HepG2 (cell line): ENCODE results near the gene DYNC1LI2. TPM values are rescaled to one million over a fixed set of nuclear protein-coding genes. Genes with fewer than 3 reads are reported as not detected.

Experiments used
- CHCHD3 ChIP-seq: sonication (generic); formaldehyde crosslinking; IDR thresholded peaks from 2 replicates; pipeline ENCODE4 v1.8.0; 2022; ENCODE audit warnings: mild to moderate bottlenecking, missing genetic modification reagents, moderate library complexity
- HNRNPH1 ChIP-seq: fragments of 200-400 bp; formaldehyde crosslinking; optimal IDR thresholded peaks from 2 replicates; pipeline ENCODE3; 2017; ENCODE audit warnings: mild to moderate bottlenecking, low read depth, low read length
- IRX3 ChIP-seq: sonication (generic); formaldehyde crosslinking; IDR thresholded peaks from 2 replicates; pipeline ENCODE4 v1.8.1; 2023; ENCODE audit warnings: mild to moderate bottlenecking, low read depth, missing genetic modification reagents, borderline replicate concordance
- MZF1 ChIP-seq: sonication (generic); formaldehyde crosslinking; IDR thresholded peaks from 2 replicates; pipeline ENCODE4 v1.8.1; 2023; ENCODE audit warnings: mild to moderate bottlenecking, missing genetic modification reagents, borderline replicate concordance
- NFE2L1 ChIP-seq: sonication (generic); formaldehyde crosslinking; IDR thresholded peaks from 2 replicates; pipeline ENCODE4 v1.4.0; 2020; ENCODE audit warnings: missing genetic modification reagents, mild to moderate bottlenecking, borderline replicate concordance
- RFX5 ChIP-seq: IDR thresholded peaks from 2 replicates; pipeline ENCODE4 v1.6.1; 2011; ENCODE audit warnings: low read depth, low read length, improper control_type of control experiment
- TAF1 ChIP-seq: sonication (generic); formaldehyde crosslinking; IDR thresholded peaks from 2 replicates; pipeline ENCODE4 v1.4.0; 2020; ENCODE audit warnings: missing genetic modification reagents
- ZNF549 ChIP-seq: sonication (generic); formaldehyde crosslinking; IDR thresholded peaks from 2 replicates; pipeline ENCODE4 v1.5.0; 2020; ENCODE audit warnings: missing genetic modification reagents
- ZNF703 ChIP-seq: sonication (generic); formaldehyde crosslinking; IDR thresholded peaks from 2 replicates; pipeline ENCODE4 v1.5.1; 2020; ENCODE audit warnings: missing genetic modification reagents, mild to moderate bottlenecking, moderate library complexity, borderline replicate concordance
- polyA plus RNA-seq, 8 experiments: library from polyadenylated mRNA; depleted of rRNA in 3 of 8; stranded (reverse) in 7 of 8; unstranded in 1 of 8; fragments of >200 nt; fragmentation: Illumina TruSeq in 4 of 8; extraction: Trizol in 4 of 8; gene quantifications; 2 replicates each; pipeline versions ENCODE4 v1.2.1 to v1.2.3, GENCODE V29; 2011 to 2016; ENCODE audit warnings: low read depth in 4 of 8, missing spikeins in 1 of 8, mixed read lengths in 1 of 8; ENCODE audit not compliant: insufficient read depth in 1 of 8
- total RNA-seq, 5 experiments: library from RNA; depleted of rRNA; stranded (reverse); fragments of >200 nt; fragmentation: Illumina TruSeq; extraction: Trizol; gene quantifications; 2 replicates each; pipeline ENCODE4 v1.2.3, GENCODE V29; 2016; ENCODE audit warnings: low read depth in 1 of 5
- TF ChIP-seq, protein P1 (sequence below): sonication (generic); formaldehyde crosslinking; IDR thresholded peaks from 2 replicates; pipeline ENCODE4 v1.4.0; 2020; ENCODE audit warnings: missing genetic modification reagents
- TF ChIP-seq, protein P2 (sequence below): sonication (generic); formaldehyde crosslinking; conservative IDR thresholded peaks from 2 replicates; pipeline ENCODE4 v1.8.0; 2022; ENCODE audit warnings: low read depth, missing genetic modification reagents

Gene DYNC1LI2
- total and polyA plus RNA-seq, 2 of the 13 experiments (the other 11 are each of a cell fraction or from before 2014, with no cell fraction given) = 65.5 to 135 TPM

DNA sequence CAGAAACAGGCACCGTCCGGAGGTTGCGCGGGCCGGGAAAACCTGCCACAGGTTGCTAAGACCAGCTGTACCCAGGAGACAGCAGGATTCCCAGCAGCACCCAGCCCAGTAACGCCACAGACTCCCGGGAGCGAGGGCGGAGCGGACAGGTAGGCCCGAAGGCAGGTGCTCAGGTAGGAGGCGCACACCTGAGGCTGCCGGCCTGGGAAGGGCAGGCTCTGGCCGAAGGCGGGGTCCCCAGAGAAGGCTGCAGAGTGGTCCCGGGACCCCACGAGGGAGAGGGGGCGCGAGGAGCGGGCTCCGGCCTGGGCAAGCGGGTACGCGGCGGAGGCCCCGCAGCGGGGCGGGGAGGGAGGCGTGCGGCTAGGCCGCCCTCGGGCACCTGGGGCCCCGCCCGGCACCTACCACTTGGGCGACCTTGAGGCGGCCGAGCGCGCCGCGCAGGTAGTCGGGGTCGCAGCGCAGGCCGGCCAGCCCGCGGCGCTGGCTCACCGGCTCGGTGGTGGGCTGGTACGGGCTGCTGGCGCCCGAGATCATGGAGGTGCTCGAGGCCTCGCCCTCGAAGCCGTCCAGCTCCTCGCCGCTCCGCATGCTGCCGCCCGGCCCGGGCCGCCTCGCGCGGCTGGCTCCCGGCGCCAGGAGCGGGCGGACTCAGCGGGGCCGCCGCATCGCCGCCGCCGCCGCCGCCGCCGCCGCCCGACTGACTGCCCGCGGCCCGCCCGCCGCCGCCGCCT lies 55.3 kb downstream of the DYNC1LI2 start (continued):
- TF ChIP-seq HNRNPH1 = no peak
- no peak for TF ChIP-seq ZNF549 (CRISPR knock-in tag)
- no peak for TF ChIP-seq ZNF703 (CRISPR knock-in tag)
- TF ChIP-seq, protein P1, sequence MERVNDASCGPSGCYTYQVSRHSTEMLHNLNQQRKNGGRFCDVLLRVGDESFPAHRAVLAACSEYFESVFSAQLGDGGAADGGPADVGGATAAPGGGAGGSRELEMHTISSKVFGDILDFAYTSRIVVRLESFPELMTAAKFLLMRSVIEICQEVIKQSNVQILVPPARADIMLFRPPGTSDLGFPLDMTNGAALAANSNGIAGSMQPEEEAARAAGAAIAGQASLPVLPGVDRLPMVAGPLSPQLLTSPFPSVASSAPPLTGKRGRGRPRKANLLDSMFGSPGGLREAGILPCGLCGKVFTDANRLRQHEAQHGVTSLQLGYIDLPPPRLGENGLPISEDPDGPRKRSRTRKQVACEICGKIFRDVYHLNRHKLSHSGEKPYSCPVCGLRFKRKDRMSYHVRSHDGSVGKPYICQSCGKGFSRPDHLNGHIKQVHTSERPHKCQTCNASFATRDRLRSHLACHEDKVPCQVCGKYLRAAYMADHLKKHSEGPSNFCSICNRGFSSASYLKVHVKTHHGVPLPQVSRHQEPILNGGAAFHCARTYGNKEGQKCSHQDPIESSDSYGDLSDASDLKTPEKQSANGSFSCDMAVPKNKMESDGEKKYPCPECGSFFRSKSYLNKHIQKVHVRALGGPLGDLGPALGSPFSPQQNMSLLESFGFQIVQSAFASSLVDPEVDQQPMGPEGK (CRISPR knock-in tag) = no peak
- TF ChIP-seq IRX3 = no peak
- TF ChIP-seq NFE2L1 (CRISPR knock-in tag) = no peak
- 0 out of 2 replicates have a peak, but pooled peaks have one; percentile 20 for TF ChIP-seq TAF1 (CRISPR knock-in tag)
- peak; percentile 94; the same call in 1 of the 2 replicates for TF ChIP-seq CHCHD3 (CRISPR knock-in tag)
- TF ChIP-seq RFX5 = no peak
- 0 out of 2 replicates have a peak, but pooled peaks have one; percentile 11 for TF ChIP-seq MZF1 (CRISPR knock-in tag)
- TF ChIP-seq, protein P2, sequence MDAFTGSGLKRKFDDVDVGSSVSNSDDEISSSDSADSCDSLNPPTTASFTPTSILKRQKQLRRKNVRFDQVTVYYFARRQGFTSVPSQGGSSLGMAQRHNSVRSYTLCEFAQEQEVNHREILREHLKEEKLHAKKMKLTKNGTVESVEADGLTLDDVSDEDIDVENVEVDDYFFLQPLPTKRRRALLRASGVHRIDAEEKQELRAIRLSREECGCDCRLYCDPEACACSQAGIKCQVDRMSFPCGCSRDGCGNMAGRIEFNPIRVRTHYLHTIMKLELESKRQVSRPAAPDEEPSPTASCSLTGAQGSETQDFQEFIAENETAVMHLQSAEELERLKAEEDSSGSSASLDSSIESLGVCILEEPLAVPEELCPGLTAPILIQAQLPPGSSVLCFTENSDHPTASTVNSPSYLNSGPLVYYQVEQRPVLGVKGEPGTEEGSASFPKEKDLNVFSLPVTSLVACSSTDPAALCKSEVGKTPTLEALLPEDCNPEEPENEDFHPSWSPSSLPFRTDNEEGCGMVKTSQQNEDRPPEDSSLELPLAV (CRISPR knock-in tag) = no peak
